ENCODE data around the gene NPY1R. TPM values are rescaled to one million over a fixed set of nuclear protein-coding genes. Genes with fewer than 3 reads are reported as not detected.

The NPY1R gene
- polyA plus RNA-seq, 1 donor (not counting 4 experiments of a cell fraction or from before 2014, with no cell fraction given): 0.13 TPM

GRCh38 chr4:163335384-163335783, 3.0 kb upstream of the NPY1R start:
- H3K9me3 ChIP-seq (ENCODE audit: control insufficient read depth, low read depth, low read length): no peaks in the 10 kb centered on the region
- no peaks in the 10 kb centered on the region for H4K20me1 ChIP-seq (ENCODE audit: control insufficient read depth, extremely low read depth, insufficient read depth, low read length)
- dilution Hi-C loops (cut with MboI; ENCODE audit: extremely low pct_ligation_motif_present, low sequenced_read_pairs): no loop called here
- H3K9ac ChIP-seq (ENCODE audit: control insufficient read depth, extremely low read depth, insufficient read depth, low read length): no peak overlapping the region
- no peaks in the 10 kb centered on the region for H3K9me1 ChIP-seq (ENCODE audit: control insufficient read depth, extremely low read depth, insufficient read depth, low read length)
- no peak overlapping the region for H3K4me3 ChIP-seq (ENCODE audit: control insufficient read depth in 2 of 3, extremely low read depth in 1 of 3, insufficient read depth in 2 of 3, low read depth in 1 of 3, low read length in 3 of 3)
- TF ChIP-seq CTCF (optimal IDR thresholded peaks at IDR 0.05 in 1 of 3, IDR thresholded peaks at IDR 0.05 in 1 of 3, conservative IDR thresholded peaks at IDR 0.05 in 1 of 3; ENCODE audit: extremely low read depth in 1 of 3, insufficient read depth in 2 of 3, low read length in 3 of 3): no peak
- TF ChIP-seq EZH2 (IDR thresholded peaks at IDR 0.05; ENCODE audit: low read length): no peak
- DNase-seq (ENCODE audit: low read depth, low spot score): no peak
- H3K79me2 ChIP-seq (ENCODE audit: control insufficient read depth, insufficient read depth, low read length): no peaks in the 10 kb centered on the region
- no peaks in the 10 kb centered on the region for H3K36me3 ChIP-seq (ENCODE audit: control insufficient read depth in 2 of 2, extremely low read depth in 1 of 2, insufficient read depth in 2 of 2, low read length in 2 of 2)
- H3K27ac ChIP-seq (ENCODE audit: control insufficient read depth, insufficient read depth, low read length): no peak overlapping the region
- no peak overlapping the region for H3K4me2 ChIP-seq (ENCODE audit: control insufficient read depth, extremely low read depth, insufficient read depth, low read depth, low read length)
- no peak overlapping the region for H2AFZ ChIP-seq (ENCODE audit: control insufficient read depth, low read length)
- no peak for FAIRE-seq
- peaks cover 18% of the 10 kb centered on the region for H3K4me1 ChIP-seq (ENCODE audit: control insufficient read depth, extremely low read depth, insufficient read depth, low read length)
- peaks cover 22% of the 10 kb centered on the region for H3K27me3 ChIP-seq (ENCODE audit: control insufficient read depth, extremely low read depth, insufficient read depth, low read length)

GRCh38 chr4:163331629-163332376, 593 bp downstream of the NPY1R start:
- no peak for DNase-seq (ENCODE audit: low read depth, low spot score)
- TF ChIP-seq EZH2 (IDR thresholded peaks at IDR 0.05; ENCODE audit: low read length) (peak; percentile 81), CTCF (optimal IDR thresholded peaks at IDR 0.05 in 1 of 3, IDR thresholded peaks at IDR 0.05 in 1 of 3, conservative IDR thresholded peaks at IDR 0.05 in 1 of 3; ENCODE audit: extremely low read depth in 1 of 3, insufficient read depth in 2 of 3, low read length in 3 of 3) (no peak)

More at GRCh38 chr4:163331629-163332376, 593 bp downstream of the NPY1R start:
- dilution Hi-C loops (cut with MboI; ENCODE audit: extremely low pct_ligation_motif_present, low sequenced_read_pairs): no loop called here
- Histone ChIP-seq H3K9me3 (ENCODE audit: control insufficient read depth, low read depth, low read length) (no peaks in the 10 kb centered on the region), H2AFZ (ENCODE audit: control insufficient read depth, low read length) (peak overlapping the region; percentile 96), H3K27me3 (ENCODE audit: control insufficient read depth, extremely low read depth, insufficient read depth, low read length) (peaks cover 20% of the 10 kb centered on the region), H3K27ac (ENCODE audit: control insufficient read depth, insufficient read depth, low read length) (no peak overlapping the region), H4K20me1 (ENCODE audit: control insufficient read depth, extremely low read depth, insufficient read depth, low read length) (no peaks in the 10 kb centered on the region), H3K4me2 (ENCODE audit: control insufficient read depth, extremely low read depth, insufficient read depth, low read depth, low read length) (peak overlapping the region; percentile 99), H3K9ac (ENCODE audit: control insufficient read depth, extremely low read depth, insufficient read depth, low read length) (peak overlapping the region; percentile 56), H3K36me3 (ENCODE audit: control insufficient read depth in 2 of 2, extremely low read depth in 1 of 2, insufficient read depth in 2 of 2, low read length in 2 of 2) (no peaks in the 10 kb centered on the region), H3K79me2 (ENCODE audit: control insufficient read depth, insufficient read depth, low read length) (no peaks in the 10 kb centered on the region), H3K4me3 (ENCODE audit: control insufficient read depth in 2 of 3, extremely low read depth in 1 of 3, insufficient read depth in 2 of 3, low read depth in 1 of 3, low read length in 3 of 3) (peak overlapping the region; percentile 38 to 81 (median 80)), H3K9me1 (ENCODE audit: control insufficient read depth, extremely low read depth, insufficient read depth, low read length) (no peaks in the 10 kb centered on the region), H3K4me1 (ENCODE audit: control insufficient read depth, extremely low read depth, insufficient read depth, low read length) (peaks cover 18% of the 10 kb centered on the region)
- no peak for FAIRE-seq

Data from keratinocyte (primary cell).